ENCODE results near the gene TMEM203.
"Not testable (repeated sequence)": the region's sequence is repeated elsewhere in the genome, so short reads cannot be mapped to it uniquely, and the experiment has no call there.

The TMEM203 gene

DNA sequence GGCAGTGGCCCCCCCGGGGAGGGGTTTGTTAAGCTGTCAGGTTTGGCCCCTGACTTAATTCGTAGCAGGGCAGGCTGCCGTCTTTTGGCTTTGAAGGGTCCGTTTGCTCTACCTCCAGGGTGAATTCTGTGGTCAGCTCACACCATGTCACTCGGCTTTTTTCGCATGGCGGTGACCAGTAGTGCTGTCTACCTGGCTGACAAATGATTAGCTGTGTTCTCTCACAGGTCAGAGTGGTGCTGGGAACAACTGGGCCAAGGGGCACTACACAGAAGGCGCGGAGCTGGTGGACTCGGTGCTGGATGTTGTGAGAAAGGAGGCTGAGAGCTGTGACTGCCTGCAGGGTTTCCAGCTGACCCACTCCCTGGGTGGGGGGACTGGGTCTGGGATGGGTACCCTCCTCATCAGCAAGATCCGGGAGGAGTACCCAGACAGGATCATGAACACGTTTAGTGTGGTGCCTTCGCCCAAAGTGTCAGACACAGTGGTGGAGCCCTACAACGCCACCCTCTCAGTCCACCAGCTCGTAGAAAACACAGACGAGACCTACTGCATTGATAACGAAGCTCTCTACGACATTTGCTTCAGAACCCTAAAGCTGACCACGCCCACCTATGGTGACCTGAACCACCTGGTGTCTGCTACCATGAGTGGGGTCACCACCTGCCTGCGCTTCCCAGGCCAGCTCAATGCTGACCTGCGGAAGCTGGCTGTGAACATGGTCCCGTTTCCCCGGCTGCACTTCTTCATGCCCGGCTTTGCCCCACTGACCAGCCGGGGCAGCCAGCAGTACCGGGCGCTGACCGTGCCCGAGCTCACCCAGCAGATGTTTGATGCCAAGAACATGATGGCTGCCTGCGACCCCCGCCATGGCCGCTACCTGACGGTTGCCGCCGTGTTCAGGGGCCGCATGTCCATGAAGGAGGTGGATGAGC, 37.1 kb upstream of the TMEM203 start:
- DNase-seq (ENCODE audit: low read depth in 2 of 2): no peak

DNA sequence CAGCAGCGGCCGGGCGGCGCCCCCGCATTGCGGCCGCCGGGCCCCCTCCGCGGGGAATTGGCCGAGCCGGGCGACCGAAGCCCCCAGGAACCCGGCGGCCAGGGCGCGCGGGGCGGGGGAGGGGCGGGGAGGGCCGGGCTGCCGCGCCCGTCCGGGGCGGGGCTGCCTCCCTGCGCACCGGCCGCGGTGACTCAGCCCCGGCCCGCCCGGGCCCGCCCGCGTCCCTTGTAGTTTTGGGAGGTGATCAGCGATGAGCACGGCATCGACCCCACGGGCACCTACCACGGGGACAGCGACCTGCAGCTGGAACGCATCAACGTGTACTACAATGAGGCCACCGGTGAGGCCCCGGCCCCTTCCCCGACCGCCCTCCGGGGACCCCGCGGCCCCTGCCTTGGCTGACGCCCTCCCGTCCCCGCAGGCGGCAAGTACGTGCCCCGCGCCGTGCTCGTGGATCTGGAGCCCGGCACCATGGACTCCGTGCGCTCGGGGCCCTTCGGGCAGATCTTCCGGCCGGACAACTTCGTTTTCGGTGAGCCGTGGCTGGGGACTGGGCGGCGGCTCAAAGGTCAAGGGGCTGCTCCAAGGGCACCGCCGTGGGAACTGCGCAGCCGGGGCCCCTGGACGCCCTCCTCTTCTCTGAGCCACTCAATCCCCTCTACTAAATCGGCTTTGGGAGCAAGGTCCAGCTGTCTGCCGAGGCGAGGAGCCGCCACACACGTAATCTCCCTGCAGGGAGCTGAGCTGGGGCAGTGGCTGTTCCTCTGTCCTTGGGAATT, 36.2 kb upstream of the TMEM203 start:
- peak; percentile 55 to 66 for DNase-seq (ENCODE audit: low read depth in 2 of 2)

DNA sequence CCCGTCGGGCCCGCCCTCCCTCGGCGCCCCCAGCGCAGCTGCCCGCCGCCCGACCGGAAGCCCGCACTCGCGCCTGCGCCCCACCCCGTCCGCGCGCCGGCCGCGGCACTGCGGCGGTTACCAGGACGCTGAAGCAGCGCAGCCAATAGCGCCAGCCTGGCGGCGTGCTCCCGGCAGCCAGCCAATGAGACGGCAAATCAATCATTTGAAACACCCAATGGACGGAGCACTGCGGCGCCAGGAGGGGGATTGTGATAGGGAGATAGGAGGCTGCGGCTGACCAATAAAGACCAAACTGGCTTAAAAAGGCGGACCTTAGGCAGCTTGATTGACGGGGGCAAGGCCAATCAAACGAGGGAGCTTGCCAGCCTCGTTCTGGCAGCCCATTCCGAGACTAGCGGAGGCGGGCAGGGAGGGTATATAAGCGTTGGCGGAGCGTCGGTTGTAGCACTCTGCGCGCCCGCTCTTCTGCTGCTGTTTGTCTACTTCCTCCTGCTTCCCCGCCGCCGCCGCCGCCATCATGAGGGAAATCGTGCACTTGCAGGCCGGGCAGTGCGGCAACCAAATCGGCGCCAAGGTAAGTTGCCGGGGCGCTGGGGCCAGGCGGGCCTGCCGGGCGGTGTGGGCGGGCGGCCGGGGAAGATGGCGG, 35.5 kb upstream of the TMEM203 start, which contains the start of gene TUBB4B:
TUBB4B (plus strand) TSS at position 447 of the 649 bp plus-strand sequence; CDS start at position 521, 74 bp downstream.
- DNase-seq (ENCODE audit: low read depth in 2 of 2): peak; percentile 95 to 98

DNA sequence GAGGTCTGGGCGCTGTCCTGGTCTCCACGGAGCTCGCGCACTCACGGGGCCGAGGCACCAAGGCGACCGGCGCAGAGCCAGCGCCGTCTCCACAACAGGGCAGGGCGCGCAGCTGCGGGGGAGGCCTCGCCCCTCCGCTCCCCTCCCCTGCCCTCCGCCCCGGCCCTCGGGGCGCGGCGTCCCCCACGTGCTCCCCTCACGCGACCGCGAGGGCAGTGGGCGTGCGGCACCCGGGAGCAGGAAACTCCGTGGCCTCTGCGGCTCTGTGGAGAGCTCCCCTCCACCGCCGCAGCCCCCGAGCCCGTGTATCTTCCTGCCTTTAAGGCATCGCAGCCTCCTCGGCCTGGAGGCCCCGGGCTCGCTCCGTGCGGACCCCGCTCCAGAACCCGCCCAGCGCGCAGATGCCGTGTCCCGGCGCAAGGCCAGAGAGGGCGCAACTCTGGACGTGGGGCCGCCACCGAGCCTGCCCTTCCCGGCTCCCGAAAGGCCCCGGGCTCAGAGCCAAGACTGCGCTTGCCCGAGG, 34.9 kb upstream of the TMEM203 start:
- DNase-seq (ENCODE audit: low read depth in 2 of 2): peak; percentile 58 to 67

DNA sequence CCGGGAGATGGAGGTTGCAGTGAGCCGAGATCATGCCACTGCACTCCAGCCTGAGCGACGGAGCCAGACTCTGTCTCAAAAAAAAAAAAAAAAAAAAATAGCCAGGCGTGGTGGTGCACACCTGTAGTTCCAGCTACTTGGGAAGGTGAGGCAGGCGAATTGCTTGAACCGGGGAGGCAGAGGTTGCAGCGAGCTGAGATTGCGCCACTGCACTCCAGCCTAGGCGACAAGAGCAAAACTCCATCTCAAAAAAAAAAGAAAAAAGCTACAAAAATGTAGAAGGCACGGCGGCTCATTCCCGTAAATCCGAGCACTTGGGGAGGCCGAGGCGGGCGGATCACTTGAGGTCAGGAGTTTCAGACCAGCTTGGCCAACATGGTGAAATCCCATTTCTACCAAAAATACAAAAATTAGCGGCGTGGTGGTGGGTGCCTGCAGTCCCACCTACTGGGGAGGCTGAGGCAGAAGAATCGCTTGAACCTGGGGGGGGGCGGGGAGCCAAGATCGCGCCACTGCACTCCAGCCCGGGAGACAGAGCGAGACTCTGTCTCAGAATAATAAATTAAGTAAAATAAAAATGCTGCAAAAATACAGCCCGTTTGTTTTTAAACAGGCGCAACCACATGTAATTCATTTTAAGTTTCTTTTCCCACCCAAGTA, 34.2 kb upstream of the TMEM203 start:
- DNase-seq (ENCODE audit: low read depth in 2 of 2): not testable (repeated sequence)

DNA sequence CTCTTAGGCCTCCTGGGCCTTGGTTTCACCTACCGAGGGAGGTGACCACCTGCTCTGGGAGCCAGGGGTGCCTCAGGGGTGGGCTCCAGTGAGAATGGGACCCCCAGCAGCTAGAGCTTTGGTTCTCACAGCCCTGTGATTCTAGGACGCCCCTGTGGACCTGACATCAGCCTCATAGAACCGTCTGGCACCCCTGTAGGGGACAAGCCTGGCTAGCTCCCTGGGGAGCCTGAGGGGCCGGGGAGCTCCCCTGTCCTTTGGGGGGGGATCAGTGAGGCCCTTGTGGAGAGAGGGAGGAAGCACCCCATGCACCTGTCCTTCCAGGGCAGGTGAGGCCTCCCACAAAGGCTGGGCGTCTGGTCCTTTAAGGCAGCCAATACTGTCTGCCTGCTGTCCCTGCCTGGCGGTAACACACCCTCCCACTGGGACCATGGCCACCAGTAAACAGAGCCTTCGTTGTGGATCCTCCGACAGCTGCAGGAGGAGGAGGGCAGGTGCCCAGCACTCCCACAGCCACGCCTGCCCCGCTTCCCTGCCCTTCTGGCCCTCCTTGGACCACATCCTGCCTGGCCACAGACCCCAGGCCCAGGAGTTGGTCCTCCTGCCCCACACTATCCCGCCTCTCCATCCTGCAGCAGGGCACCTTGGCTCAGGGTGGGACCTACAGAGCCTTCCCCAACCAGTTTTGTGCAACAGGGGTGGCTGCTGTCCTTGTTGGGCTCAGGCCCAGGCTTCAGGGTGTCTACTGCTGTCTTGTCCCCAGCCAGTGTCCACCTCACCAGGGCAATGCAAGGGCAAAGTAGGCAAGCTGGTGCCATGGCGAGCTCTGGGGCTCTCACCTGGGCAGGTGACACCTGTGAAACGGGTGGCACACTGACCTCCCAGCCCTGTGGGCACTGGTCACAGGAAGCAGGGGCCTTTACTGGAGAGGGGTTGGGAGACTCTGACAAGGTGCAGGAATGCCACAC, 32.6 kb upstream of the TMEM203 start:
- no peak for DNase-seq (ENCODE audit: low read depth in 2 of 2)

DNA sequence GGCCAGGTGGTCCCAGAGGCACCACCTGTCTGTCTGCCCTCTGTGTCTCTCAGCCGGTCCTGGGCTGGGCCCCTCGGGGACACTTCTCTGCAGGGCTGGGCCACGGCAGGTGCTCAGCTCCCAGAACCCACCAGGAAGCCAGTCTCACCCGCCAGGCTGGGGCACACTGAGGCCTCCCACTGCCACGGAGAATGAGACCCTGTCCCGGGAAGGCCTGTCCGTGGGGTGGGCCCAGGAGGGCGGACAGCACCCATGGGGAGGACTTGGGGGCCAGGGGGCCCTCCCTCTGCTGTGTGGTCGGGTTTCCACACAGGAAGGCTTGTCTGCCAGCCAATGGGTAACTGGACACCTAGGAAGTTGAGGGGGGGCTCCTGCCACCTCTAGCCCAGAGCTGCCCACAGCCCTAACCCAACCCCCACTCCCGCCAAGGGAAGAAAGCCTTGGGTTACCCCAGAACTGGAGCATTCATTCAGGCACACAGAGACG, 31.5 kb upstream of the TMEM203 start:
- no peak for DNase-seq (ENCODE audit: low read depth in 2 of 2)

DNA sequence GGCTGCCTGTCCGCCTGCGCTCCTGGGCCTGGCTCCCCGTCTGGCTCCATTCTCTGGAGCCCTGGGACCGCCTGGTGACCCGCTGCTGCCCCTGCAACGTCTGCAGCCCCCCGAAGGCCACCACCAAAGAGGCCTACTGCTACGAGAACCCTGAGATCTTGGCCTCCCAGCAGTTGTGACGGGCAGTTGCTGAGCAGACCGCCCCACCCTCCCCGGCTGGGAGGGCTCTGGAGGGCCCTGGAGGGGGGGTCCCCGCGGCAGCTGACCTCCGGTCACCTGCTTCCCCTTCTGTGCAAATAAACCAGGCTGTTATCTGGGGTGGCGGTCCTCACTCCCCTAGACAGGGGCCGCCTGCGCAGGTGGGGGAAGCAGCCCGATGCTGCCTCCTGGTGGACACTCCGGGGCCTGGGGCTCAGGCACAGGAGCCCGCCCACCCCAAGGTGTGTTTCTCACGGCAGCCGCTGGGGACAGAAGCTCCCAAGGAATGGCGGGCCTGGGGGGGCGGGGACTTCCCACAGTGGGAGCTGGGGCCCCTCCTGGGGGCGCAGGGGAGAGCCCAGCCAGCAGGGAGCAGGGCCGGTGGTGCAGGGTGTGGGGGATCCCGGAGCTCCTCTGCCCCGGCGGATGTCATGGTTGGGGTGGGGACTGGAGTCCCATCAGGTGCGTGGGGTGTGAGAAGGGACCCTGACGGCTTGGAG, 30.9 kb upstream of the TMEM203 start:
- peak; percentile 74 to 80 for DNase-seq (ENCODE audit: low read depth in 2 of 2)

DNA sequence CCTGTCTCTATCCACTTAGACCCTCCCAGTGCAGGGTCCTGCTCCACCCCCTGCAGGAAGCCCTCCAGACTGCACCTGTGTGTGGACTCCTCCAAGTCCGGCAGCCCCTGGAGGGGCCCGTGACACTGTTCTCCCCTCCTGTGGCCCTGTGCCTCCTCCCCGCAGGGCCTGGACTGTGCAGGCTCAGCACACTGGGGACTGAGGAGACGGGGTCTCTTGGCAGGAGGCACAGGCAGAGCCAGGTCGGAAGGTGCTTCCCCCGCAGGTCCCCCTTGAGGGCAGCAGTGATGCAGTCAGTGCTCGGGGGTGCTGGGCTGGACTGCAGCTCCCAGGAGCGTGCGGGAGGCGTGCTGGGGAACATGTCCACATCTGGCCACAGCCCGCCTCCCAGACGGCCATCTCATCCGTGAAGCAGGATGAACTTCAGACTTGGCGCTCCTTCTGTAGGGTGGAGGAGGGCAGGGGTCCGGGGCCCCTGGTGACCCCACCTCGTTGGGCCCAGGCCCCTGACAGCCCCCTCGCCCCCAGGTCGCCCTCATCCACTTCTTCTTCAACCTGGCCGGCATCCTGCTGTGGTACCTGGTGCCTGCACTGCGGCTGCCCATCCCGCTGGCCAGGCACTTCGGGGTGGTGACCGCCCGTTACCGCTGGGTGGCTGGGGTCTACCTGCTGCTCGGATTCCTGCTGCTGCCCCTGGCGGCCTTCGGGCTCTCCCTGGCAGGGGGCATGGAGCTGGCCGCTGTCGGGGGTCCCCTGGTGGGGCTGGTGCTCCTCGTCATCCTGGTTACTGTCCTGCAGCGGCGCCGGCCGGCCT, 30.2 kb upstream of the TMEM203 start:
- DNase-seq (ENCODE audit: low read depth in 2 of 2): no peak

DNA sequence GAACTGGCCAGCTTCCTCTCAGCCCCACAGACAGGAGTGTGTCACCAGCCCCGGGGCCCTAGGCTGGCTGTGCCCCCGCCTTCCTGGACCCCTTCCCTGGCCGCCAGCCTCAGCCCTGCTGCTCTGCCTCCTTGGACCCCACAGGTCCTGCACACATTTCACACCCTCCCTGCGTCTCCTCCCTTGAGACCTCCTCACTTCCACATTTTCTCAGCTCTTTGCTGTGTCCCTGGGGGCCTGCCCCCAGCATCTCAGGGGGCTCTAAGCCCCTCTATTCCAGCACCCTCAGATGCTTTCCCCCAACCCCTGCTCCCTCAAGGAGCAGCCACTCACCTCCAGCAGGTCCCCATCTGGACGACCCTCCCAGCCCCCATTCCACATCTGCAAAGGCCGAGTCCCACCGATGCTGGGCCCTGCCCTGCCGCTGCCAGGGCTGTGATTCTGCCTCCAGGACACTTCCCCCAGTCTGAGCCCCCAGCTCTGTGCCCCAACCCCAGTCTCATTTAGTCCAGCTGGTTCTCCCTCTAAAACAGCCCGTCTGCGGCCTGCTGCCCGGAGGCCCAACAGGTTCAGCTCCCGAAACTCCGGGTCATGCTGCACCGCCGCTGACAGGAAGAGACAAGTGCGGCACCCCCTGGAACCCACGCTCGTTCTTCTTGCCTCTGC, 29.4 kb upstream of the TMEM203 start:
- DNase-seq (ENCODE audit: low read depth in 2 of 2): no peak

DNA sequence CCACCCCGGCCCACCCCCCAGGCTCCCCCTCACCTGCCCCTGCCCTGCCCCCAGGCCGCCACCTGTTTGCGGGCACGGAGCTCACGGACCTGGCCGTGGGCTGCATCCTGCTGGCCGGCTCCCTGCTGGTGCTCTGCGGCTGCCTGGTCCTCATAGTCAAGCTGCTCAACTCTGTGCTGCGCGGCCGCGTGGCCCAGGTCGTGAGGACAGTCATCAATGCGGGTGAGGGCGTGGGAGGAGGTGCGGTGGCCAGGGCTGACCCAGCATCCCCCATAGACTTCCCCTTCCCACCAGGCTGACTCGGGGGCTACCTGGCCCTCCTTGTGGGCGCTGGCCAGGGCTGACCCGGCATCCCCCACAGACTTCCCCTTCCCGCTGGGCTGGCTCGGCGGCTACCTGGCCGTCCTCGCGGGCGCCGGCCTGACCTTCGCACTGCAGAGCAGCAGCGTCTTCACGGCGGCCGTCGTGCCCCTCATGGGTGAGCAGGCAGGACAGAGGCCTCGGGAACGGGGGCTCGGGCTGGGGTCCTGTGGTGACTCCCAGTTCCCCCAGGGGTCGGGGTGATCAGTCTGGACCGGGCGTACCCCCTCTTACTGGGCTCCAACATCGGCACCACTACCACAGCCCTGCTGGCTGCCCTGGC, 28.7 kb upstream of the TMEM203 start:
- no peak for DNase-seq (ENCODE audit: low read depth in 2 of 2)

DNA sequence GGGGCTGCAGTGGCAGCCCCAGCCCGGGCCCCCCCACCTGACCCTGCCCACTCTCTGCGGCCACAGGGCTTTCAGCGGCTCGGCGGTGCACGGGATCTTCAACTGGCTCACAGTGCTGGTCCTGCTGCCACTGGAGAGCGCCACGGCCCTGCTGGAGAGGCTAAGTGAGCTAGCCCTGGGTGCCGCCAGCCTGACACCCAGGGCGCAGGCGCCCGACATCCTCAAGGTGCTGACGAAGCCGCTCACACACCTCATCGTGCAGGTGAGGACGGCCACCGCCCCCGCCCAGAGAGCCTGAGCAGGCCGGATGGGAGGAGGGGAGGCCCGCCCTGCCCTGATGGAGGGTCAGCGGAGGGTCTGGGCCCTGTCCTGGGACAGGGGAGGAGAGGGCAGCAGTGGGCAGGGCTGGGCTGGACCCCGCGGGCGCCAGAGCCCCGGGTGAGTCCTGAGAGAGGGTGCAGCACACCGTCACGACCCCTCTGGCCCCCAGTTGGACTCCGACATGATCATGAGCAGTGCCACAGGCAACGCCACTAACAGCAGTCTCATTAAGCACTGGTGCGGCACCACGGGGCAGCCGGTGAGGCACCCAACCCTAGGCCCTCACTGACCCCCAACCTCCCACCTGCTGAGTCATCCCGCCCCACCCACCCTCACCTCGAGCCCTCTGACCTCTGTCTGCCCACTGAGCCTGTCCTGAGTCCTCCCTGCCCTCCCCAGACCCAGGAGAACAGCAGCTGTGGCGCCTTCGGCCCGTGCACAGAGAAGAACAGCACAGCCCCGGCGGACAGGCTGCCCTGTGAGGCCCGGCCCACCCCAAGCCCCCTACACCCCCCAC, 27.9 kb upstream of the TMEM203 start:
- no peak for DNase-seq (ENCODE audit: low read depth in 2 of 2)

DNA sequence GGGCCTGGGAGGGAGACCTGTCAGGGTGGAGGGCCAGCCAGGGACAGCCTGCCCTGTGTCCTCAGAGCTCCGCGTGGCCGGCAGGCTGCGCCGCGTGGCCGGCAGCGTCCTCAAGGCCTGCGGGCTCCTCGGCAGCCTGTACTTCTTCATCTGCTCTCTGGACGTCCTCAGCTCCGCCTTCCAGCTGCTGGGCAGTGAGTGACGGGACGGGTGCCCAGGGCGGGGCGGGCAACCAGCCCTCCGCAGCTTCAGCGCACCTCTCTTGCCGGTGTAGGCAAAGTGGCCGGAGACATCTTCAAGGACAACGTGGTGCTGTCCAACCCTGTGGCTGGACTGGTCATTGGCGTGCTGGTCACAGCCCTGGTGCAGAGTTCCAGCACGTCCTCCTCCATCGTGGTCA, 27.1 kb upstream of the TMEM203 start:
- no peak for DNase-seq (ENCODE audit: low read depth in 2 of 2)

DNA sequence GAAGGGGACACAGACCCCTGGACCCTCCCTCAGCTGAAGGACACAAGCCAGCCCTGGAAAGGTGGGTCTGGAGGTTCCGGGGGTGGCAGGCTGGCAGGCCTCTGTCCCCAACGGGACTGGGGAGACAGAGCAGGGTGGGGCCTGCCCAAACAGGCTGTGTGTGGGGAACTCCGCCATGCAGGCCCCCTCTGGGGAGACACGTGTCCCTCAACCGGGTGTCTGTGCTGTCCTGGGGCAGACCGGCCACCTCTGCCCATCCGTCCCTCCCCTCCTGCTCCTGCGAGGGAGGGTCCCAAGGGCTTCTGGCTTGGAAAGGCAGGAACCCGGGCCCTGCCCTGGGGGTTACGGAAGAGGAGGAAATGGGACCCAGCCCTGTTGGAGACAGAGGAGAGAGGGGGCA, 26.7 kb upstream of the TMEM203 start:
- no peak for DNase-seq (ENCODE audit: low read depth in 2 of 2)

DNA sequence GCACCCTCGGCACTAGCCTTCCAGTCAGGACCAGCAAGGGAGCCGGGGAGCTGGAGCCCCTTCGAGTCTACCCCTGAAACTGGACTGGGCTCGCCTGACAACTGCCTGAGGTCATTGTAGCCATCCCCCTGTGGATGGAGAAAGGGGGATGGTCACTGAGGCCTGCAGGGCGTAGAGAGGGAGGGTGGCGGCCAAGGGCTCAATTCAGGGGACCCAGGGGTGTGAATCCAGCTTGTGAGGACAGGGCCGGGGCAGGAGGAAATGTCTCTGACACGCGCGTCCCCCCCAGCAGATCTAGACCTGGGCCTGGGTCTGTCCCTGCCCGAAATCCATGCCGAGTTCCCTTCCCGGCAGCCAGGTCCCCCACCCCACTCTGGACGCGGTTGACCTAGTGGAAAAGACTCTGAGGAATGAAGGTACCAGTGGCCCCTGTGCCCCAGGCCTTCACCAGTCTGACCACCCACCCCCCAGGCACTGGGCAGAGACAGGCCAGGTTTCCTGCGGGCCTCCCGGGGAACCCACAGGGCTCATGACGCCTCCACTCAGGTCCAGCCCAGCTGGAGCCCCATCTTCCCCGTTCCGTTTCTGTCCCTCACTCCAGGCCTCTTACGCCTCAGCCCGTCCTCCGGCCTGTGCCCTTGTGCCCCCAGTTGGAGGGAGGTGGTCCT, 26.1 kb upstream of the TMEM203 start:
- DNase-seq (ENCODE audit: low read depth in 2 of 2): no peak
